Measurements from ENCODE around the gene DCC.

DNA sequence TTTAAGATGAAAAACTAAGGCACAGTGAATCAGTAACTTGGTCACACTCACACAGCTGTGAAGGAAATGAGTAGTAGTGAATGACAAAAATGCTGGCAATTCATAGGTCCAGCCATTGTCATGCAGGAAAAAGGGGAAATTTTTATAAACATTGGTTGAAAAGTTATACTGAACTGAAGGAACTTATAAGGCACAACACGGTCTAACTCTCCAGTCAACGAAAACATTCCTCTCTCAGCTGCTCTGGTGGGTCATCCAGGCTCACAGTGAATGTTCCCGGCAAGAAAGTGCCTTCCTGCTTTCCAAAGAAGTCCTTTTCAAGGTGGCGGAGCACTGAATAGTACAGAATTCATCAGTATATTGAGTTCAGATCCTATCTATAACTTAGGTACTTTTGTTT, 476.1 kb downstream of the DCC start:
- TF ChIP-seq, protein P1, sequence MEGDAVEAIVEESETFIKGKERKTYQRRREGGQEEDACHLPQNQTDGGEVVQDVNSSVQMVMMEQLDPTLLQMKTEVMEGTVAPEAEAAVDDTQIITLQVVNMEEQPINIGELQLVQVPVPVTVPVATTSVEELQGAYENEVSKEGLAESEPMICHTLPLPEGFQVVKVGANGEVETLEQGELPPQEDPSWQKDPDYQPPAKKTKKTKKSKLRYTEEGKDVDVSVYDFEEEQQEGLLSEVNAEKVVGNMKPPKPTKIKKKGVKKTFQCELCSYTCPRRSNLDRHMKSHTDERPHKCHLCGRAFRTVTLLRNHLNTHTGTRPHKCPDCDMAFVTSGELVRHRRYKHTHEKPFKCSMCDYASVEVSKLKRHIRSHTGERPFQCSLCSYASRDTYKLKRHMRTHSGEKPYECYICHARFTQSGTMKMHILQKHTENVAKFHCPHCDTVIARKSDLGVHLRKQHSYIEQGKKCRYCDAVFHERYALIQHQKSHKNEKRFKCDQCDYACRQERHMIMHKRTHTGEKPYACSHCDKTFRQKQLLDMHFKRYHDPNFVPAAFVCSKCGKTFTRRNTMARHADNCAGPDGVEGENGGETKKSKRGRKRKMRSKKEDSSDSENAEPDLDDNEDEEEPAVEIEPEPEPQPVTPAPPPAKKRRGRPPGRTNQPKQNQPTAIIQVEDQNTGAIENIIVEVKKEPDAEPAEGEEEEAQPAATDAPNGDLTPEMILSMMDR (IDR thresholded peaks at IDR 0.05), result no peak
- TF ChIP-seq EP300 (IDR thresholded peaks at IDR 0.05) (no peak), POLR2A (IDR thresholded peaks at IDR 0.05) (no peak)

All from upper lobe of left lung (tissue), 4 donors.